Prostate gland (tissue), 2 donors: ENCODE data around the gene RLN3.

Source experiments
- CTCF ChIP-seq, 4 experiments: fragments of 200-600 bp in 2 of 4; fragments of 450-650 bp in 2 of 4; sonication (generic) in 2 of 4; IDR thresholded peaks; 1 replicate in 3 of 4; 2 replicates in 1 of 4; pipeline ENCODE4 v1.5.1; 2016 to 2019; ENCODE audit warnings: antibody characterized with exemption in 4 of 4, mild to moderate bottlenecking in 2 of 4, moderate library complexity in 2 of 4
- POLR2AphosphoS5 ChIP-seq: sonication (generic); formaldehyde crosslinking; IDR thresholded peaks from one replicate; pipeline ENCODE4 v1.6.1; 2017; ENCODE audit warnings: antibody characterized with exemption

GRCh38 chr19:14006766-14007562, 21.0 kb upstream of the RLN3 start:
- TF ChIP-seq CTCF (IDR thresholded peaks at IDR 0.05) = no peak
- peak; percentile 61 for TF ChIP-seq POLR2AphosphoS5
